ENCODE measurements around the gene ADPRHL1.

The ADPRHL1 gene

GRCh38 chr13:113414335-113414734 lies 39.0 kb downstream of the ADPRHL1 start:
- DNase-seq, result no peak

- no peak for DNase-seq
These were observed 39.4 kb downstream of the ADPRHL1 start for GRCh38 chr13:113413898-113414282.

DNA sequence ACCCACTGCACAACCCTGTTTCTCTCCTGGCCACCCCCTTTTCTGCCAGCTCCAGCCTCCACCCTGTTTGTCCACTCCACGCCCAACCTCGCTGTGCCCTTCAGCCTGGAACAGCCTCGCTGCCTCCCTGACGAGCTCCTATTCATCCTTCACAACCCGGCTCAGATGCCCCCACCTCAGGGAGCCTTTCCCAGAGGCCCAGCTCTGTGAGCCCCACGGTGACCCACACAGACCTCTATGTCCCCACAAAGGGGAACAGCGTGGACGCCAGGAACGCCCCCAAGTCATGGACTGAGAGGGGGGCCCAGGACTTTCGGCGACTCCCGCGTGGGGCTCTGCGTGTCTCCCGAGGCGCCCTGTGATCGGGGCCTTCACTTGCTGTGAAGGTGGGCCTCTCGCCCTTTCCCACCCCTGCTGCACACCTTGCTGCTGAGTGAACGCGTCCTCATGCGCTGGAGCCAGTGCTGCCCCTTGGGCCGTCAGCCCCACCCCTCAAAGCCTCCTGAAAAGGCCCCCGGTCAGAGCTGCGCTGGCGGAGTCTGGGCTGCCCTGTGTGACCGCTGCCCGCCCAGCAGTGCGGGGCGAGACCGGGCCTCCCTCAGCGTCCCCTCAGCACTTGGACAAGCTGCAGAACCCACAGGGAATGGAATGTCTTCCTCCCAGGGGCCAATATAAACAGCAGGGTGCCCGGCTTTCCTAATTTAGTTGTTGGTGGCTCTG lies 40.0 kb downstream of the ADPRHL1 start:
- DNase-seq, result no peak

DNA sequence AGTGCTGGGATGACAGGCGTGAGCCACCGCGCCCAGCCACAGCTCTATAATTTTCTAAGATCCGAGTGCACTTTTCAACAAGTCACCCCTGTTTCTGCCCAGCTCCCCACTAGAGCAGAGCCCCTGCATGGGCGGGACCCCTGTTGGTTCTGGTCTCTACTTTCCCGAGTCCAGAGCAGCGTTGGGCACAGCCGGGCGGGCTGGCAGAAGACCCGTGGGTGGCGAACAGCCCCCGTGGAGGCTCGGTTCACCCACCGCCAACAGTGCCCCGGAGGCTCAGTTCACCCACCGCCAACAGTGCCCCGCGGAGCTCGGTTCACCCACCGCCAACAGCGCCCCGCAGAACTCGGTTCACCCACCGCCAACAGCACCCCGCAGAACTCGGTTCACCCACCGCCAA lies 40.8 kb downstream of the ADPRHL1 start:
- no peak for DNase-seq

GRCh38 chr13:113411216-113412023 lies 41.9 kb downstream of the ADPRHL1 start:
- DNase-seq, result no peak

DNA sequence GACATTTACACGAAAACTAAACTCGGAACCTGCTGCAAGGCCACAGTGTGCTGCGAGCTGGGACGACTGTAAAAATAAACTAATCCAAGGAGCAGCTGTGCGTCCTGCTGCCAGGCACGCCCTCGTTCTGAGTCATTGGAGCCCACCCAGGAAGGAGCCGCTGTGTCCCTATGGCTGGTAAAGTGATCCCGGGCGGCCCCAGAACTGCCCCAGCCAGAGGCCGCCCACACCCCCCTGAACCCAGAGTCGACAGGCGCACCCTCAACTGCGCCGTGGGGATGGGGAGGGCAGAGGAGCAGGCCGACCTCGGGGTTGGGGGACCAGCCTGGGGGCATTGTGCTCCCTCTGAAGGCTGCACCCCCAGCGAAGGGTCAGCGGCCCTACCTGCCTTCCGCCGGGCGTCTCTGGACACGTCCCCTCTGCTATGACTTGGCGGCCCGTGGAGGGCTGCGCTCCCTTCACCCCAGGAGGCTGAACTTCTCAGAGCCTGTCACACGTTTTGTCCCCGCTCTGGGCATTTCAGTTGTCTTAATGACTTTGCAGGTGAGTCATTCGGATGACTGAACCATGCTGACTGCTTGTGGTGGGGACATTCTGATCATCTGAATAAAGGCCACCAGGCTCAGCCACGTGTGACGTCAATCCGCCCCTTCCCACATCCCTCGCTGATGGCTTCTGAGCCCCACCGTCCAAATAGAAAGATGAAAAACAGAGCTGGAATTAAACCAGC lies 42.7 kb downstream of the ADPRHL1 start:
- DNase-seq, result no peak

GRCh38 chr13:113408562-113408961 lies 44.7 kb downstream of the ADPRHL1 start:
- no peak for DNase-seq

GRCh38 chr13:113407531-113408393 lies 45.5 kb downstream of the ADPRHL1 start:
- no peak for DNase-seq

DNA sequence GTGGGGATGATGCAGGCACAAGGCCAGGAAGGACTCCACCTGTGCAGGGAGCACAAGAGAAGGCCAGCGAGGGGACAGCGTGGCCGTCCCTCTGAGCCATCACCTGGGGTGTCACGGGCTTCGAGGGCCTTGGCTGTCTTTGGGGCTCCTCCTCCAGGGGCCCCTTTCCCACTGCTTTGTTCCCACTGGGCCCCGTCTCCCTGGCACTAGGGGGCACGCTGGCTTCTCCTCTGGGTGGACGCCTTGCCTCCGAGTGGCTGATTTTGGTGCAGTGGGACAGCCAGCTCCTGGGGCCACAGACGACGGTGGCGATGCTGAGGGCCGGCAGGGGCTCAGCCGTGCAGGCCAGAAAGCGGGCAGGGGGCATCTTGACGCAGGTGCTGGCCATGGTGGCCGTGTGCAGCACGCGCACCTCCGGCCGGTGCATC lies 46.2 kb downstream of the ADPRHL1 start:
- DNase-seq, result no peak

DNA sequence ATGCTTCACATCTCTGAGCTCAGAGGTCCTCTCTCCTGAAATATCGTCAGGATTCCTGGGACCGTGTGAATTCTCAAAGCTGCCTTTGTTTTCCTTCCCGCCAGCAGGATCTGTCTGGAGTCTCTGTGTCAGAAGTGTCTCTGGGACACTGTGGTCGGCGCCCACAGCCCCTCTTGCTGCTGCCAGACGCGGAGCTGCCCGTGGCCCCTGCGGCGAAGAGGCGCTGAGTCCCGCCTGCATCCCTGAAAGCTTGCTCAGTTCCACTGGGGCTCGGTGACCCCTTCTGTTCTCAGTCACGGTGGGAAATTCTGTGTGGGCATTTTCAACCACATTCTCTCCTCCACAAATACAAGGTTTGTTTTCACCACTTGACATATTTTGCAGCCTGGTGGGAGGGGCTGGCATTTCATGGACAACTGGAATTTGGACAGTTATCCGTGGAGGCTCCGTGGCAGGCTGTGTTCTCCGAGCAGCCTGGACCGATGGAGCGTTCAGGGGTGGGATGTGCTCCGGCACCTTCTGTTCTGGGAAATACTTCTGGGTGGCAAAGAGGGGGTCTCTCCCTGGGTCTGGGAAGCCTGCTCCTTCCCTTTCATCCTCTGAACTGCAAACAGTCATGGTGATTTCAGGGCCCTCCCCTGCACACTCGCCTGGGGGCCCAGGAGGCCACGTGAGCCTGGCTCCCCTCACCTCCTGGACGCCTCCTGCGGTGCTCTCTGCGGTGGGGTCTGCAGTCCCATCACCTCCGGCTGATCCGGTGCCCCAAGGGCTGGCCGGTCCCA lies 46.8 kb downstream of the ADPRHL1 start:
- no peak for DNase-seq

- no peak for DNase-seq
These were observed 47.6 kb downstream of the ADPRHL1 start for GRCh38 chr13:113405481-113406300.

GRCh38 chr13:113404723-113405471 lies 48.4 kb downstream of the ADPRHL1 start:
- DNase-seq, result no peak

GRCh38 chr13:113404366-113404722 lies 48.9 kb downstream of the ADPRHL1 start:
- DNase-seq, result no peak

DNA sequence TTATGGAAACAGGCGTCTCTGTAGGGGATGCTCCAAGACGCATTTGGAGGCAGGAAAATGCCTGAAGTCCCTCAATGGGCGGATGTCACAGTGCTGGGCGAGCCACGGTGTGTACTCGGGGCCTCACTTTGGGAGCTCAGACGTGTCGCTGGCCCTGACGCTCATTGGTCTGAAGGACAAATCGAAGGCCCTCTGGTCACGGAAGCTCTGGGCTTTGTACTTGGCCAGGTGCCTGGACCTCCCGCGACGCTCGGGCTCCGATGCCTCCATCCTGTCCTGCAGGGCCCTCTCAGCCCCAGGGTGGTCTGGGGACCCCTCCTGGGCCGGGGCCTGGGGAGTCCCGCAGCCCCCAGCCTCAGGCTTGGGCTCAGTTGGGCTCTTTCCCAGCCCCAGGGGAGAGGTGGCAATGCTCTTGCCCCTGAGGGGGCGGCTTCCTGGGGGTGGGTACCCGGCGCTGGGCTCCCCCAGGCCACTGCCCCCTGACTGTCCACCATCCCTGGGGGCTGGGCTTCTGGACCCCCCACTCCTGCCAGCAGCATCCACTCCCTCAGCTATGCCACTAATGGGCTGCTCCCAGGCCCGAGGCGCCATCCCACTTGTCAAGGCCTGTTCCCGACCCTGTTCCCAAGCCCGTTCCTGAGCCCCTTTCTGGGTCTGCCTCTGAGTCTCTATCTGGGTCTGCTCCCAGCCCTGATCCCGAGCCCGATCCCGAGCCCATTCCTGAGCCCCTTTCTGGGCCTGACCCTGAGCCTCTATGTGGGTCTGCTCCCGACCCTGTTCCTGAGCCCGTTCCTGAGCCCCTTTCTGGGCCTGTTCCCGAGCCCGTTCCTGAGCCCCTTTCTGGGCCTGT lies 49.8 kb downstream of the ADPRHL1 start:
- DNase-seq, result no peak

GRCh38 chr13:113402471-113403254 lies 50.6 kb downstream of the ADPRHL1 start:
- no peak for DNase-seq

- DNase-seq, result no peak
These were observed 51.6 kb downstream of the ADPRHL1 start for GRCh38 chr13:113401452-113402415.

Data from hippocampal formation (tissue), 2 donors.